Central memory CD8-positive, alpha-beta T cell (primary cell): ENCODE measurements around the gene SIGLEC11.
A peak's percentile ranks its signal among the peaks of the same experiment; 100 is the strongest.
"Not testable (repeated sequence)": the region's sequence is repeated elsewhere in the genome, so short reads cannot be mapped to it uniquely, and the experiment has no call there.

Experiments
- ATAC-seq: fragments of 150-1000 bp; cut with Tn5 transposase; replicated peaks from 2 replicates; pipeline ENCODE4 v1.10.0; 2022; ENCODE audit warnings: mild to moderate bottlenecking, moderate FRiP score, moderate number of reproducible peaks; ENCODE audit not compliant: poor library complexity, severe bottlenecking; ENCODE audit errors: extremely low read depth
- DNase-seq, 2 donors: peaks; one replicate each; pipeline ENCODE4 v3.0.0; 2021; ENCODE audit warnings: low spot score in 2 of 2
- H3K27ac Mint-ChIP-seq: one replicate; pipeline ENCODE4 v1.8.0; 2022; ENCODE audit warnings: low read depth, mild to moderate bottlenecking, moderate library complexity, mixed read lengths
- H3K27me3 Mint-ChIP-seq: one replicate; pipeline ENCODE4 v1.8.0; 2022; ENCODE audit warnings: mixed read lengths
- H3K36me3 Mint-ChIP-seq: one replicate; pipeline ENCODE4 v1.8.0; 2022; ENCODE audit warnings: mild to moderate bottlenecking, moderate library complexity, mixed read lengths; ENCODE audit not compliant: insufficient read depth
- H3K4me1 Mint-ChIP-seq: one replicate; pipeline ENCODE4 v1.8.0; 2022; ENCODE audit warnings: mixed read lengths
- H3K4me3 Mint-ChIP-seq: one replicate; pipeline ENCODE4 v1.8.0; 2022; ENCODE audit warnings: mild to moderate bottlenecking, moderate library complexity, mixed read lengths
- H3K9me3 Mint-ChIP-seq: one replicate; pipeline ENCODE4 v1.8.0; 2022; ENCODE audit warnings: mixed read lengths

Gene SIGLEC11

GRCh38 chr19:49953416-49953815, 7.6 kb downstream of the SIGLEC11 start:
- H3K9me3 Mint-ChIP-seq, result no peaks in the 10 kb centered on the region
- ATAC-seq (no peak), DNase-seq (no peak)
- no peaks in the 10 kb centered on the region for H3K36me3 Mint-ChIP-seq
- no peak overlapping the region for H3K27ac Mint-ChIP-seq
- peaks cover 67% of the 10 kb centered on the region for H3K27me3 Mint-ChIP-seq
- no peaks in the 10 kb centered on the region for H3K4me1 Mint-ChIP-seq
- H3K4me3 Mint-ChIP-seq, result no peak overlapping the region

- Mint-ChIP-seq H3K4me3 (no peak overlapping the region), H3K27ac (no peak overlapping the region), H3K4me1 (no peaks in the 10 kb centered on the region), H3K36me3 (no peaks in the 10 kb centered on the region), H3K9me3 (no peaks in the 10 kb centered on the region), H3K27me3 (peaks cover 62% of the 10 kb centered on the region)
- ATAC-seq, result no peak
- DNase-seq, result no peak
Measured at GRCh38 chr19:49952906-49953305, 8.1 kb downstream of the SIGLEC11 start.

- no peaks in the 10 kb centered on the region for H3K4me1 Mint-ChIP-seq
- no peak for ATAC-seq
- DNase-seq, result no peak
- H3K36me3 Mint-ChIP-seq, result no peaks in the 10 kb centered on the region
- no peak overlapping the region for H3K4me3 Mint-ChIP-seq
- no peak overlapping the region for H3K27ac Mint-ChIP-seq
- peaks cover 59% of the 10 kb centered on the region for H3K27me3 Mint-ChIP-seq
- no peaks in the 10 kb centered on the region for H3K9me3 Mint-ChIP-seq
Measured at GRCh38 chr19:49952479-49952836, 8.5 kb downstream of the SIGLEC11 start.

GRCh38 chr19:49951806-49952478, 9.0 kb downstream of the SIGLEC11 start:
- ATAC-seq (no peak), DNase-seq (no peak)
- H3K4me3 Mint-ChIP-seq, result no peak overlapping the region
- H3K36me3 Mint-ChIP-seq, result no peaks in the 10 kb centered on the region
- H3K27ac Mint-ChIP-seq, result no peak overlapping the region
- peaks cover 60% of the 10 kb centered on the region for H3K27me3 Mint-ChIP-seq
- H3K4me1 Mint-ChIP-seq, result no peaks in the 10 kb centered on the region
- no peaks in the 10 kb centered on the region for H3K9me3 Mint-ChIP-seq

GRCh38 chr19:49950956-49951526, 9.9 kb downstream of the SIGLEC11 start:
- Mint-ChIP-seq H3K4me1 (no peaks in the 10 kb centered on the region), H3K4me3 (no peak overlapping the region), H3K9me3 (no peaks in the 10 kb centered on the region), H3K36me3 (no peaks in the 10 kb centered on the region), H3K27me3 (peaks cover 69% of the 10 kb centered on the region), H3K27ac (no peak overlapping the region)
- no peak for ATAC-seq
- DNase-seq, result no peak

GRCh38 chr19:49950590-49950948, 10.4 kb downstream of the SIGLEC11 start:
- H3K9me3 Mint-ChIP-seq, result no peaks in the 10 kb centered on the region
- H3K36me3 Mint-ChIP-seq, result no peaks in the 10 kb centered on the region
- DNase-seq (no peak), ATAC-seq (no peak)
- no peak overlapping the region for H3K27ac Mint-ChIP-seq
- H3K4me3 Mint-ChIP-seq, result no peak overlapping the region
- H3K27me3 Mint-ChIP-seq, result peaks cover 72% of the 10 kb centered on the region
- H3K4me1 Mint-ChIP-seq, result no peaks in the 10 kb centered on the region

- ATAC-seq, result no peak
- Mint-ChIP-seq H3K27me3 (peaks cover 72% of the 10 kb centered on the region), H3K27ac (no peak overlapping the region)
Measured at GRCh38 chr19:49949742-49950589, 11.0 kb downstream of the SIGLEC11 start.

GRCh38 chr19:49946415-49946814, 14.6 kb downstream of the SIGLEC11 start:
- H3K27me3 Mint-ChIP-seq, result peaks cover 71% of the 10 kb centered on the region
- H3K9me3 Mint-ChIP-seq, result no peaks in the 10 kb centered on the region
- ATAC-seq, result no peak

More at GRCh38 chr19:49949742-49950589, 11.0 kb downstream of the SIGLEC11 start:
- Mint-ChIP-seq H3K4me3 (no peak overlapping the region), H3K9me3 (no peaks in the 10 kb centered on the region), H3K4me1 (no peaks in the 10 kb centered on the region), H3K36me3 (no peaks in the 10 kb centered on the region)
- no peak for DNase-seq

GRCh38 chr19:49944567-49944966, 16.4 kb downstream of the SIGLEC11 start:
- H3K36me3 Mint-ChIP-seq, H3K4me1 Mint-ChIP-seq, DNase-seq, H3K9me3 Mint-ChIP-seq, ATAC-seq, H3K27ac Mint-ChIP-seq, H3K4me3 Mint-ChIP-seq: not testable (repeated sequence)
- H3K27me3 Mint-ChIP-seq, result peaks cover 67% of the 10 kb centered on the region

More at GRCh38 chr19:49946415-49946814, 14.6 kb downstream of the SIGLEC11 start:
- H3K4me3 Mint-ChIP-seq, result no peak overlapping the region
- no peak for DNase-seq
- H3K27ac Mint-ChIP-seq, result no peak overlapping the region
- no peaks in the 10 kb centered on the region for H3K36me3 Mint-ChIP-seq
- no peaks in the 10 kb centered on the region for H3K4me1 Mint-ChIP-seq

GRCh38 chr19:49940482-49940791, 20.5 kb downstream of the SIGLEC11 start:
- H3K27ac Mint-ChIP-seq, result peak overlapping the region; percentile 29
- H3K36me3 Mint-ChIP-seq, result no peaks in the 10 kb centered on the region
- no peaks in the 10 kb centered on the region for H3K4me1 Mint-ChIP-seq
- no peak overlapping the region for H3K4me3 Mint-ChIP-seq
- ATAC-seq, result no peak
- no peak for DNase-seq
- H3K9me3 Mint-ChIP-seq, result no peaks in the 10 kb centered on the region
- H3K27me3 Mint-ChIP-seq, result peaks cover 49% of the 10 kb centered on the region

- Mint-ChIP-seq H3K36me3 (no peaks in the 10 kb centered on the region), H3K27me3 (peaks cover 44% of the 10 kb centered on the region), H3K4me3 (no peak overlapping the region), H3K4me1 (no peaks in the 10 kb centered on the region), H3K9me3 (no peaks in the 10 kb centered on the region), H3K27ac (peak overlapping the region; percentile 29)
- ATAC-seq (no peak), DNase-seq (no peak)
Measured at GRCh38 chr19:49939721-49940481, 21.1 kb downstream of the SIGLEC11 start.

GRCh38 chr19:49938662-49939061, 22.3 kb downstream of the SIGLEC11 start:
- Mint-ChIP-seq H3K27me3 (peaks cover 32% of the 10 kb centered on the region), H3K9me3 (no peaks in the 10 kb centered on the region), H3K4me3 (no peak overlapping the region), H3K36me3 (peaks cover under 1% of the 10 kb centered on the region), H3K4me1 (peaks cover 1% of the 10 kb centered on the region), H3K27ac (no peak overlapping the region)
- no peak for DNase-seq
- no peak for ATAC-seq
